ENCODE results near the gene F7.

GRCh38 chr13:113076681-113077401 is 28.8 kb upstream of the F7 start:
- TF ChIP-seq CTCF (IDR thresholded peaks at IDR 0.05) (no peak), REST (IDR thresholded peaks at IDR 0.05; ENCODE audit: insufficient read depth in 1 of 2, low read depth in 2 of 2, low read length in 1 of 2) (no peak), TCF7L2 (IDR thresholded peaks at IDR 0.05; ENCODE audit: low read depth, low read length) (no peak), POLR2AphosphoS5 (IDR thresholded peaks at IDR 0.05; ENCODE audit: low read depth, low read length) (no peak), SIN3A (IDR thresholded peaks at IDR 0.05; ENCODE audit: borderline replicate concordance, insufficient read depth, low read depth, low read length) (no peak)

Measured in Panc1 (cell line).